ENCODE measurements around the gene GGA2.

Gene GGA2

GRCh38 chr16:23480257-23480656 is 30.0 kb downstream of the GGA2 start:
- DNase-seq (ENCODE audit: extremely low read depth, low read depth): no peak
- TF ChIP-seq, protein P1, sequence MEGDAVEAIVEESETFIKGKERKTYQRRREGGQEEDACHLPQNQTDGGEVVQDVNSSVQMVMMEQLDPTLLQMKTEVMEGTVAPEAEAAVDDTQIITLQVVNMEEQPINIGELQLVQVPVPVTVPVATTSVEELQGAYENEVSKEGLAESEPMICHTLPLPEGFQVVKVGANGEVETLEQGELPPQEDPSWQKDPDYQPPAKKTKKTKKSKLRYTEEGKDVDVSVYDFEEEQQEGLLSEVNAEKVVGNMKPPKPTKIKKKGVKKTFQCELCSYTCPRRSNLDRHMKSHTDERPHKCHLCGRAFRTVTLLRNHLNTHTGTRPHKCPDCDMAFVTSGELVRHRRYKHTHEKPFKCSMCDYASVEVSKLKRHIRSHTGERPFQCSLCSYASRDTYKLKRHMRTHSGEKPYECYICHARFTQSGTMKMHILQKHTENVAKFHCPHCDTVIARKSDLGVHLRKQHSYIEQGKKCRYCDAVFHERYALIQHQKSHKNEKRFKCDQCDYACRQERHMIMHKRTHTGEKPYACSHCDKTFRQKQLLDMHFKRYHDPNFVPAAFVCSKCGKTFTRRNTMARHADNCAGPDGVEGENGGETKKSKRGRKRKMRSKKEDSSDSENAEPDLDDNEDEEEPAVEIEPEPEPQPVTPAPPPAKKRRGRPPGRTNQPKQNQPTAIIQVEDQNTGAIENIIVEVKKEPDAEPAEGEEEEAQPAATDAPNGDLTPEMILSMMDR (IDR thresholded peaks at IDR 0.05; ENCODE audit: low read depth, low read length, missing control alignments): no peak
- no peak overlapping the region for H3K4me3 ChIP-seq (replicated peaks; ENCODE audit: low read depth, low read length)

- H3K4me3 ChIP-seq (replicated peaks; ENCODE audit: low read depth, low read length): no peak overlapping the region
- TF ChIP-seq, protein P1 (IDR thresholded peaks at IDR 0.05; ENCODE audit: low read depth, low read length, missing control alignments): no peak
- no peak for DNase-seq (ENCODE audit: extremely low read depth, low read depth)
Observed at GRCh38 chr16:23479138-23479537, 31.2 kb downstream of the GGA2 start.

DNA sequence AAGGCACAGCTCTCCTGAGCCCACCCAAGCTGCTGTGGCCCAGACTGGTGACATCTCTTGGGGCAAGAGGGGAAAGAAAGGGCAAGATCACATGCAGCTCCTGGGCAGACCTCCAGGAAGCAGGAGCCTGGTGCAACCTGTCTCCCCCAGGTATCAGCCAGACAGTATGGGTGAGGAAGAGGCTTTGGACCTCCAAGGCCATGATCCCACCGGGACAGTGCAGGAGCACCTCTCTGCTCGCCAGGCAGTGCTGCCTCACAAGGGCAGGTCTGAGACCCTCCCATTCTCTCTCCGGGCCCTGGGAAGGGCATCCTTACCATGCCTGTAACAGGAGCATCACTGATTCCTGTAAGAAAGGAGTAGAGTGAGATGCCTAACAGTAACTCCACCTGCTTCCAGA is 31.7 kb downstream of the GGA2 start:
- no peak overlapping the region for H3K4me3 ChIP-seq (replicated peaks; ENCODE audit: low read depth, low read length)
- TF ChIP-seq, protein P1 (IDR thresholded peaks at IDR 0.05; ENCODE audit: low read depth, low read length, missing control alignments): no peak
- no peak for DNase-seq (ENCODE audit: extremely low read depth, low read depth)

DNA sequence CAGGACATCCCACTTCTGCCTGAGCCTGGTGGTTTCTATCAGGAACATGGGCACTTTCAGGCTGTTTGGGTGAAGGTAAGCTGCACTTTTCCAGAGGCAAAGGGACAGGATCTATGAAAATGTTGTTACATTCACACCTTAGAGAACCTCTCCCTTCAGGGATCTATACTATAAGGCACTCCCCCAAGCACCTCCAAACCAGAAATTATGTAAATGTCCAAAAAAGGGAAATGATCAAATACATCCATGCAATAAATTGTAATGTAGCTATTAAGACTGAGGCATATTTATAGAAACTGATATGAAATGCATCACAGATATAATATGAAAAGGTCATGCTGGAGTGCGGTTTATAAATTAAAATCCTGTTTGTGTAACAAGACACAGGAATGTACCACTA is 34.0 kb downstream of the GGA2 start:
- no peak for DNase-seq (ENCODE audit: extremely low read depth, low read depth)
- H3K4me3 ChIP-seq (replicated peaks; ENCODE audit: low read depth, low read length): no peak overlapping the region
- TF ChIP-seq, protein P1 (IDR thresholded peaks at IDR 0.05; ENCODE audit: low read depth, low read length, missing control alignments): no peak

GRCh38 chr16:23469814-23470213 is 40.5 kb downstream of the GGA2 start:
- no peak for DNase-seq (ENCODE audit: extremely low read depth, low read depth)
- no peak overlapping the region for H3K4me3 ChIP-seq (replicated peaks; ENCODE audit: low read depth, low read length)
- TF ChIP-seq, protein P1 (IDR thresholded peaks at IDR 0.05; ENCODE audit: low read depth, low read length, missing control alignments): no peak

GRCh38 chr16:23466162-23466885 is 44.0 kb downstream of the GGA2 start:
- DNase-seq (ENCODE audit: extremely low read depth, low read depth): no peak
- TF ChIP-seq, protein P1 (IDR thresholded peaks at IDR 0.05; ENCODE audit: low read depth, low read length, missing control alignments): no peak
- no peak overlapping the region for H3K4me3 ChIP-seq (replicated peaks; ENCODE audit: low read depth, low read length)

GRCh38 chr16:23465179-23465578 is 45.1 kb downstream of the GGA2 start:
- TF ChIP-seq, protein P1 (IDR thresholded peaks at IDR 0.05; ENCODE audit: low read depth, low read length, missing control alignments): no peak
- no peak overlapping the region for H3K4me3 ChIP-seq (replicated peaks; ENCODE audit: low read depth, low read length)

More at GRCh38 chr16:23465179-23465578, 45.1 kb downstream of the GGA2 start:
- DNase-seq (ENCODE audit: extremely low read depth, low read depth): no peak
